Stimulated activated CD4-positive, alpha-beta T cell treated with anti-CD3 and anti-CD28 coated beads, Interleukin-12 subunit alpha, Interleukin-12 subunit beta, amount 100 ng/mL, for 24 hours (primary cell): Measurements from ENCODE around the gene ZNF823.

Source experiments
- DNase-seq, 2 experiments: peaks; one replicate each; pipeline ENCODE4 v3.0.0-alpha.2; 2020; ENCODE audit warnings: low read depth in 2 of 2

Gene ZNF823

DNA sequence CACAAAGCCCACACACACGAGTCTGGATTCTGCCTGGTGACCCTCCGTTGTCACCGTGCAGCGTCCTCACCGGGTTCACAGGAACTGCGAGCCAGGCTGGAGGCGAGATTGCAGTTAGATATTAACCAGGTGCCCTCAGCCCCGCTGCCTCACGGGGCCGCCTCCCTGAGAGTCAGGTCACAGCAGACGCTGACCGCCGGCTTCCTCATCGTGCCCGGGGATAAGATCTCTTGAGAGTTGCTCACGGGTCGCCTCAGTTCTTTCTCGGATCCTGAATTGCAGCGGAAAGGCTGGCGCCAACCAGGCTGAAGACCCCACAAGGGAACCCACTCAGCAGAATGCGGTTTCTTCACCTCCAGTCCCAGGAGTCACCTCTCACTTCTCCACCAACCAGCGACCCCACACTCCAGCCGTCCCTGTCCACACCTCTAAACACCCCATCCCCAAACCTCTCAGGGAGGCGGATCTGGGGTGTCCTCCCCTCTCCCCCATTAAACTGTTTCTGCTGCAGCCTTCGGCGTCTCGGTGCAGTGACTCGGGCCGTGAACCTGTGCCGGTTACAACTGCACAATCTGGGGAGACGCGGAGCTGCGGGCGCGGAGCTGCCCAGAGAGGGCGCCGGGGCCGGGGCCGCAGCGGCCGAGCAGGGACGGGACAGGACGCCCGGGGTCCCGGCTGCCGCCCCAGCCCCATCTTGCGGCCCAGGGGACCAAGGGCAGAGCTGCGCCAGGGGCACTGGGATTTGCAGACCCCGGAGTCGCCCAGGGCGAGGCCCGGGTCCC, 591 bp downstream of the ZNF823 start:
- DNase-seq, result peak in 1 of 2 experiments; percentile 22

DNA sequence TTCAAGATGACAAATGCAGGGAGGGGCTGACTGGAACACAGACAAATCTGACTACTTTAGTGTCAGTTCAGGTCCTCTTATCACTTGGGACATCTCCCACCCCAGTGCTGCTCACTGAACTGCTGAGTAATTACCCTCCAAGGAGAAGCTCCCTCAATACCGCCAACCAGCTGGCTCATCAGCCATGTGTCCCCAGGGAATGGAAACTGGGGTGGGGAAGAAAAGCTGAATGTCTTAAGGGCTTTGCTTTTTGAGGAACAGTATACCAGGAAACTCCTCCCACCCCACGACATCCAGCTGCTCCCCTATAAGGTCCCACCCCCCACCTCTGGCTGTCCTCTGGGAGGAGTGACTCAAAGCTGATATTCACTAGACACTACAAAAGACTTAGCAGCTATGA, 2.0 kb downstream of the ZNF823 start:
- no peak for DNase-seq

DNA sequence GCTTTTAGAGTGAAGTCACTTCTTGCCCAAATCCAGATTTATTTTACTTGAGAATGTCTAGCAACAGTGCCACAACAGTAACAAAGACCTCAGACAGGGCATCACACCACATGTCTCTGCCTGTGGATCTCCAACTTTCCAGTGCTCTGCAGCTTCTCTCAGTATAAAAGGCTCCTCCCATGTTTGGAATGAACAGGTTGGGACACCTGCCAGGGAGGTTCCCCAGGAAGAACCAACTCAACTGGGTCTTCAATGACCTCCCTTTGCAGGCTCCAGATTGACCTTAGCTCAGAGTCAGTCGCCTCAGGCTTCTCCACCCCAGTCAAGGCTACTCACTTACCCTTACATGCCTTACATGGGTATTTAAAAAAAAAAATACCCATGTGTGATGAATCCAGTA, 3.4 kb downstream of the ZNF823 start:
- DNase-seq, result no peak

DNA sequence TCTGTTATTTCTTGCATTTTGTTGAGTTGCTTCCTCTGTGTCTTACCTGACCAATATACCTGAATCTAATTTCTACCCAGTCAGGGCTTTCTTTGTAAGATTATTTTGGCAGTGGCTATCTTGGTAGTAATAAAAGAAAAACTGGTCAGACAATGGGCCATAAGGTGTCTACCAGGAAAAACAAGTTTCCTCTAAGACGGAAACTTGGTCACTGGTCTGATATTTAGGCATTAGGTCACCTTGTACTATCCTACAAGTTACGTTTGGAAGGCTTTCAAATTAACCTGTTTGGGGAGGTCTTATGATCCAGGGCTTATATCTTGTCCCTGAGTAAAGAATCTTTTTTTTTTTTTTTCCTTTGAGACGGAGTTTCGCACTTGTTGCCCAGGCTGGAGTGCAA, 9.2 kb downstream of the ZNF823 start:
- DNase-seq, result no peak

DNA sequence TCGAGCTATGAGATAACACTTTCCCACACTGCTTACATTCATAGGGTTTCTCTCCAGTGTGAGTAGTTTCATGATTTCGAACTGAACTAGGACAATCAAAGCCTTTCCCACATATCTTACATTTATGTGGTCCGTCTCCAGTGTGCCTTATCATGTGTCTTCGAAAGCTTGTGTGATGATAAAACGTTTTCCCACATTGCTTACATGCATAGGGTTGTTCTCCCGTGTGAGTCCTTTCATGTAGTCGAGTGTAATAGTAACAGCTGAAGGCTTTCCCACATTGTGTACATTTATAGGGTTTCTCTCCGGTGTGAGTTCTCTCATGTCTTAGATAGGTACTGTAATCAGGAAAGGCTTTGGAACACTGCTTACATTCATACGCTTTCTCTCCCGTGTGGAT, 16.3 kb downstream of the ZNF823 start:
- no peak for DNase-seq

DNA sequence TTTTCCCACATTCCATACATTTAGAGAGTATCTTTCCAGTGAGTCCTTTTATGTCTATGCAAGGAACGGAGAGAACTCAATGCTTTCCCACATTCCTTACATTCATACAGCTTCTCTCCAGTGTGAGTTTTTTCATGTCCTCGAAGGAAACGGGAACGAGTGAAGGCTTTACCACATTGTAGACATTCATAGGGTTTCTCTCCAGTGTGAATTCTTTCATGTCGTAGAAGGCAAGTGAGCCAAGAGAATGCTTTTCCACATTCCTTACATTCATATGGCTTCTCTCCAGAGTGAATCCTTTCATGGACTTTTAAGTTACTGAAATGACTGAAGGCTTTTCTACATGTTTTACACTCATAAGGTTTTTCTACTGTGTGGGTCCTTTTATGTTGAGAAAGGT, 17.1 kb downstream of the ZNF823 start:
- DNase-seq, result no peak

DNA sequence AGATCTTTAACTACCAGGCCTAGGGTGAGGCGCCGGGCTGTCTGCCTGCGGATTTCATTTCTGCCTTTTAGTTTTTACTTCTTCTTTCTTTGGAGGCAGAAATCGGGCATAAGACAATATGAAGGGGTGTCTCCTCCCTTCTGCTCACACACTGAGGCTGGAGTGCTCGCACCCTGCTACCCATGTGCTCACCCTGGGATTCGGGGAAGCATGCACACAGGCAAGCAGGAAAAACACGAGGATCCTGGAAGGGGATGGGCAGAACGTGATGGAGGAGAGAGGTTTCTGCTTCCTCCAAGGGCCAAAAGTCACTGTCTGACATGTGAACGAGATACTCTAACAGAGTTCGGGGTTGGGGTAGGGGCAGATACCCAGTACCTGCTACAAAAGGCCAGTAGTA, 28.4 kb downstream of the ZNF823 start:
- no peak for DNase-seq

DNA sequence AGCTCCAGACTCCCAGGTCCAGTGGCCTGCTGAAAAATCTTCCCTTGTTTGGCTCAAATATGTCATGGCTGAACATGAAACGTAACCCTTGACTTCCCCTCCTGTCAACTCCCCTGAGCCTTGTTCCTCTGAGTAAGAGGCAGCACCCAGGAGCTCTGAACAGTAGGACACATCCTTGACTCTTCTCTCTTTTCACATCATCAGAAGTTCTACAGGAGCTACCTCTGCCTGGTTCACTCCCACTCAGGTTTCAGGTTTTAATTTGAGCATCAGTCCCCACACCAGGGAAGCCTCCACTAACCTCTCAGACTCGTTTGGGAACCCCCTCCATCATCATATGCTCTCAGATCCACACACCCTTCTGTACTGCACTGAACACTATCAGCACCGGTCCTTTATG, 30.3 kb downstream of the ZNF823 start:
- DNase-seq, result no peak

DNA sequence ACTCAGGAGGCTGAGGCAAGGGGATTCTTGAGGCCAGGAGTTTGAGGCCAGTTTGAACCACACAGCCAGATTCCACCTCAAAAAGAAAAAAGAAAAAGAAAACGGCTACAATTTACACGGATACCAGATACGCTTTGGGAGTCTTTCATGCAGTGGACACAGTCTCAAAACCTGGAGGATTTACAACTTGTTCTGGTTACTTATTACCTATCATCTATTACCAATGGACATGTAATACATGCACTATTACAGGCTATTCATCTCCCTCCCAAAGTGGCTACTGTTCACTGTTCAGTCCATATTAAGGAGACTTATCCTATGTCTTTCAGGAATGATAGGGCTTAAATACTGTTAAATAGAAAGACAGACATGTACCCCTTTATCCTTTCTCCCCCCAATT, 33.3 kb downstream of the ZNF823 start:
- DNase-seq, result no peak

DNA sequence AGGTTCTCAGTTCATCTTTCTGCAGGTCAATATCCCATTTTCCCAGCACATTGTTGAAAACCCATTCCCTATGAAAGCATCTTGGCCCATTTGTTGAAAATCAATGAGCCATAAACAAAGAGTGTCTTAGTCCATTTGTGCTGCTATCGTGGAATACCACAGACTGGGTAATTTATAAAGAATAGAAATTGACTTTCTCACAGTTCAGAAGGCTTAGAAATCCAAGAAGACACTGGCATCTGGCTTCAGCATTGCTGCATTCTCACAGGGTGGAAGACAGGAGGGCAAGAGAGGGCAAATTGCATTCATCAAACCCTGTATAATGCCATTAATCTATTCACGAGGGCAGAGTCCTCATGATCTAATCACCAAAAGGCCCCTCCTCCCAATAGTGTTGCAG, 34.1 kb downstream of the ZNF823 start:
- DNase-seq, result no peak

DNA sequence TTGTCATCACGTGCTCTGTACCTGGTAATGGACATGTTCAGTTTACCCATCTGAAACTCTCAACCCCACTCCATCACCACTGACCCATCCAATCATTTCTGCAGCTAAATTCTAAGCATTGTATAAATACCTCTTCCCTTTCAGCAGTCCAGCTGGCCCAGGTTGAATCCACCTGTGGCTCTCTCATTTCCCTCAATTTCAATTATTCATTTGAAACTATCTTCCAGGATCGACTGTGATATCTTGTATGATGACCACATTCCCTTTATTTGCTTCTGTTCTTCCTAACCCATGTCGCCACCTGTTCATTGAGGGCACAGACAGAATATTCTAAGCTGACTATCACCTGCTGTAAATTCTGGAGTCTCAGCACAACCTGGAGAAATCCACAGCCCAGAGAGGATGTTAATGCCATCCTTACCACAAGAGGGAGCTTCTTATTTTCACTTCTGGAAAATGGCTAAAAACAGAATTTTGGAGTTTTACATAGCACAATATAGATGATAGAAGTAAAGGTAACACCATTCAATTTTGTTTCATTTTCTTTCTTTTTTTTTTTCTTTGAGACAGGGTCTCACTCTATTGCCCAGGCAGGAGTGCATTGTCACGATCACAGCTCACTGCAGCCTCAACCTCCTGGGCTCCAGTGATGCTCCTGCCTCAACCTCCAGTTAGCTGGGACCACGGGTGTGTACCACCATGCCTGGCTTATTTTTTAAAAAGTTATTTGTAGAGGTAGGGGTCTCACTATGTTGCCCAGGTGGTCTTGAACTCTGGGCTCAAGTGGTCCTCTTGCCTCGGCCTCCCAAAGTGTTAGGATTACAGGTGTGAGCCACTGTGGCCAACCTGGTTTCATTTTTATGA, 38.6 kb downstream of the ZNF823 start:
- DNase-seq, result no peak

DNA sequence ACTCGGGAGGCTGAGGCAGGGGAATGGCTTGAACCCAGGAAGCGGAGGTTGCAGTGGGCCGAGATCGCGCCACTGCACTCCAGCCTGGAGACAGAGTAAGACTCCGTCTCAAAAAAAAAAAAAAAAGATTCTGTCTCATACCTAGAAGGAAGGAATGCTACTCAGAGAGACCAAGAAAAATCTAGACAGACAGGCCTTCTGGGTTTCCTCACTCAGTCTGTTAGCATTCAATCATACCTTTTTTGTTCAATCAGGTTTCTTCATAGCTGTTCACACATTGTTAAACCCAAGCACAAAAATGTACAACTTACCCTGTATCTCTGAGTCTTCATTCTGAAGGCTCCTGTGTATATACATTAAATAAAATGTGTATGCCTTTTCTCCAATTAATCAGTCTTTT, 40.5 kb downstream of the ZNF823 start:
- no peak for DNase-seq

DNA sequence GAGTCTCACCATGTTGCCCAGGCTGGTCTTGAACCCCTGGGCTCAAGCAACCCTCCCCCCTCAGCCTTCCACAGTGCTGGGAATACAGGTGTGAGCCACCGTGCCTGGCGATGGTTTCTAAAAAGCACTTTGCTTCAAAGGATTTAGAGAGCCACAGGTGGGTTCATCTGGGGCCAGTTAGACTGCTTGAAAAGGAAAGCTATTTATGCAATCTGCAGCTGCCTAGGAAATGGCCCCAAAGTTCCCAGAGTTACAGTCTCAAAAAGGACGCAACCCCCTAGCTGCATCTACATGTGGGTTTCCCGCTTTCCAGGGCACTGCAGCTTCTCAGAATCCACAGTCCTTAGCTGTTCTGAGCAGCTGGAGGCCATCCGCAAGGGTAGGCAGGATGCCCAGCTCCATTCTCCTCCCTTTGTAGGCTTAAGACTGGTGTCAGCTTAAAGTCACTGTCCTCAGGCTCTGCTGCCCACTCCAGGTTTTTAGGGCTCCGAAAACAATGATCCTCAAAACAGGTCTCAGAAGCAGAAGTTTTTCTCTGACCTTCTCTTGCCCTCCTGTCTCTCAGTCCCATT, 41.4 kb downstream of the ZNF823 start:
- DNase-seq, result no peak

DNA sequence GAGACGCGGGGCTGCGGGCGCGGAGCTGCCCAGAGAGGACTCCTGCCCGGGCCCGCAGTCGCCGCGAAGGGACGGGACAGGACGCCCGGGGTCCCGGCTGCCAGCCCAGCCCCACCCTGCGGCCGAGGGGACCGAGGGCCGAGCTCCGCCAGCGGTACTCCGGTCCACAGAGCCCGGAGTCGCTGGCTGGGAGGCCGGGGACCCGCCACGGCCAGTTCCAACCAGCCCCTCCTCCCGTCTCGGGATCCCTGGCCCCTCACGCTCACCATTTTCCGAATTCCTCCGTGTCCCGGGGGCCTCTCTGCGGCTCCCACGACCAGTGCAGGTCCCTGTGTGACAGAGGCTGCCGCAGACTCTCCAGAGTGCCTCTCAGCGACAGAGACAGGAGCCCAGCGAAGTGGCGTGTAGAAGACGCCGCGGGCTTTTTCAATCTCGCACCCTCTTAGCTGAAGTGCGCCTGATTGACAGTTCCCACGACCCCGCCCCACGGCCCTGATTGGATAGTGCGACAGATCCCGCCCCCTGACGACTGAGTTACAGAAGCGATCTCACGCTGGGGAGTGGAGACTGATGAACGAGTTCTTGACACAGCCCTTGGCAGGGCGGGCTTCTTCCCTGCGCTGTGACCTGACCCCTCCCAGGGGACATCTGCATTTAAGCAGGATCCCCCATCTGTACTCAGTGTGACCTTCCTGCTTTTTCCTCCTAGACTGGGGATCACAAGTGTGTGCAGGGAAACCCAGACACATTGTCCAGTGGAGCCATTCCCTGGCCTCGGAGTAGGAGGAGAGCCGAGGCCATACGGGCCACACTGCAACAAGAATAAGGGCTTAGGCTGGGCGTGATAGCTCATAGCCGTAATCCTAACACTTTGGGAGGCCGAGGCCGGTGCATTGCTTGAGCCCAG, 44.0 kb downstream of the ZNF823 start:
- DNase-seq, result peak; percentile 76 to 95

DNA sequence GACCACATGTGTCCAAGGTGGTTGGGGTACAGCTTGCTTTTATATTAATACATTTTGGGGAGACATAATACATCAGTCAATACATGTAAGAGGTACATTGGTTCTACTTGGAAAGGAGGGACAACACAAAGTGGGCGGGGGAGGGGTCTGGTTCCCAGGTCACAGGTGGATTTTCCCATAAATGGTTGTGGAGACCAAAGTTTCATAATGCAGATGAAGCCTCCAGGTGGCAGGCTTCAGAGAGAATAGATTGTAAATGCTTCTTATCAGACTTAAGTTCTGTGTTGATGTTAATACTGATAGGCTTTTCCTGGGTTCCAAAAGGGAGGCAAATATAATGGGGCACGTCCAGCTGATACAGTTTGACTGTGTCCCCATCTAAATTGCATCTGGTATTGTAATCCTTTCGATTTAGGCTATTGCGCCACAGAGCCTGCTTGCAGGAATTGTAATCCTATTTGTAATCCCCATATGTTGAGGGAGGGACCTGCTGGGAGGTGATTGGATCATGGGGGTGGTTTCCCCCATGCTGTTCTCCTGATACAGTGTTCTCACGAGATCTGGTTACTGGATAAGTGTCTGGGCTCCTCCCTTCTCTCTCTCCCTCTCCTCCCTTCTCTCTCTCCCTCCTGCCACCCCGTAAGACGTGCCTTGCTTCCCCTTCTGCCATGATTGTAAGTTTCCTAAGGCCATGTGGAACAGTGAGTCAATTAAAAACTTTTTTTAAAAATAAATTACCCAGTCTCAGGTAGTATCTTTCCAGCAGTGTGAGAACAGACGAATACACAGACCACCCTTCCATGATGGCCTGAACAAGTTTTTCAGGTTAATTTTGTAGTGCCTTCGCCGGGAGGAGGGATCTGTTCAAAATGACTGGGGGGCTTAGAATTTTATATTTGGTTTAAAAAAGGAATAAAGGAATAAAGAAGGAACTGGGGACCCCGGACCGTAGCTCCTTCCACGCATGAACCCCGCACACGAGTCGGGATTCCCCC, 44.9 kb downstream of the ZNF823 start:
- DNase-seq, result no peak

DNA sequence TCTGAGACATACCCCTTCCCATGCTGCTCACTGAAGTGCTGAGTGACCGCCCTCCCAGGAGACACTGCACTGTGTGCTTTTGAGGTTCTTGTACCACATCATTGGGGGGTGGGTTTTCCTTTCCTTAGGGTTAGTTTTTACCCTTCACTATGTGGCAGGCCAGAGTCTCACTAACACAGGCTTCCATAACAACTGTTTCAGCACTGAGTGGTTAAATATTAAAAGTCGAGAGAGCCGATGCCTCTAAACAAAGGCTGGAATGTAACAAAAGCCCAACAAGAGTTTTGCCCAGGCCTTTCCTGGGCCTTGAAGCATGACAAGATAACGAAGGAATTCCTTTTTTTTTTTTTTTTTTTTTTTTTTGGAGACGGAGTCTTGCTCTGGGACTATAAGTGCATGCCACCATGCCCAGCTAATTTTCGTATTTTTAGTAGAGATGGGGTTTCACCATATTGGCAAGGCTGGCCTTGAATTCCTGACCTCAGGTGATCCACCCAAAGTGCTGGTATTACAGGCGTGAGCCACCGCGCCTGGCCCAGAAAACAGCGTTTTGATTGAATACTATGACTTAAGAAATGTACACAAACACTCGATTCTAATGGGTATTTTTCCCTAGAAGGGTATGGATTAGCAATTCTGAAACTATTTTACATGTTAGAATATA, 46.5 kb downstream of the ZNF823 start:
- no peak for DNase-seq

DNA sequence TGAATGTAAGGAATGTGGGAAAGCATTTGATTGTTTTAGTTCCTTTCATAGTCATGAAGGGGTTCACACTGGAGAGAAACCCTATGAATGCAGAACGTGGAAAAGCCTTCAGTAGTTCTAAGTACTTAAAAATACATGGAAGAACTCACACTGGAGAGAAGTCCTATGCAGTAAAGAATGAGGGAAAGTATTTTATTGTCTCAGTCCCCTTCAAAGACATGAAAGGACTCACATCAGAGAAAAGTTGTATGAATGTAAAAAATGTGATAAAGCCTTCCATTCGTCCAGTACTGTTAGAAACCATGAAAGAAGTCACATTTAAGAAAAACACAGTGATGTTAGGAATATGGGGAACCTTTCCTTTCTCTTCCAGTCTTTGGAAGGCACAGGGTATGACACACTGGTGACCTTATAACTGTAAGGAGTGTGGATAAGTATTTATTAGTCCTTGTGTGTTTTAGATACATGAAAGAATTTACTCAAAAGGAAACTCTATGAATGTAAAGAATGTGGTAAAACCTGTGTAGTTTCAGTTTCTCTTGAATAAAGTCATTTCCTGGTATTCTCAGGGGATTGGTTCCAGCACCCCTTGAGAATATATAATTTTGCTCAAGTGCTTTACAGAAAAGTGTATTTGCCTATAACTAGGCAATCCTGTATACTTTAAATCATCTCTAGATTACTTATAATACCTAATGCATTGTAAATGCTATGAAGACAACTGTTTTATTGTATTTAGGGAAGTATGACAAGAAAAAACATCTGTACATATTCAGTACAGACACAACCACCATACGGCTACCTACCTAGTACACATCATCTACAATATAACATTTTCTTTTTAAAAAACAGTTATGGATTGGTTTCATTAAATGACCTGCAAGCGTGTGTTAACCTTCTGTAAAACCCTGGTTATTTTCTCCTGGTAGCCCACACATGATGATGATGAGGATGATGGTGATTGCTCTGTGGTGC, 52.8 kb downstream of the ZNF823 start:
- no peak for DNase-seq

DNA sequence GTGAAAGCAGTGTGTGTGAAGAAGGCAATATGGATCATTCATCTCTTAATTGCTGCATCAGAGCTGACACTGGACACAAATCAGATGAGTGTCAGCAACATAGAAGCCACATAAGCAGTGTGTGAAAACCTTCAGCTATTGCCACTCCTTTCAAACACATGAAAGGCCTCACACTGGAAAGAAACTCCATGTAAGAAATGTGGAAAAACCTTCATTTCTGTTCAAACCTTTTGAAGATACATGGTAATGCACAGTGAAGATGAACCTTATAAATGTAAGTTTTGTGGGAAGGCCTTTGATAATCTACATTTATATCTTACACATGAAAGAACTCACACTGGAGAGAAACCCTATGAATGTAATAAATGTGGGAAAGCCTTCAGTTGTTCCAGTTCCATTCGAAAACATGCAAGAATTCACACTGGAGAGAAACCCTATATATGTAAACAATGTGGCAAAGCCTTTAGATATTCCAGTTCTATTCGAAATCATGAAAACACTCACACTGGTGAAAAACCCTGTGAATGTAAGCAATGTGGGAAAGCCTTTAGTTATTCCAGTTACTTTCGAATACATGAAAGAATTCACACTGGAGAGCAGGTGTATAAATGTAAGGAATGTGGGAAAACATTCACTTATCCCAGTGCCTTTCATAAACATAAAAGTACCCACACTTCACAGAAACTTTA, 53.6 kb downstream of the ZNF823 start:
- DNase-seq, result no peak
